ENCODE measurements around the gene ITLN1.

Gene ITLN1

GRCh38 chr1:160834945-160835565 is 49.9 kb downstream of the ITLN1 start:
- Histone ChIP-seq H3K9me3 (ENCODE audit: control insufficient read depth, insufficient read depth, low read length) (no peaks in the 10 kb centered on the region), H3K9ac (ENCODE audit: low read depth, low read length) (no peak overlapping the region), H3K36me3 (ENCODE audit: insufficient read depth, low read length) (no peaks in the 10 kb centered on the region), H3K4me1 (ENCODE audit: insufficient read depth, low read length) (peaks cover 5% of the 10 kb centered on the region; the same call in 1 of the 2 replicates)

GRCh38 chr1:160830321-160831153 is 54.4 kb downstream of the ITLN1 start:
- no peaks in the 10 kb centered on the region for H3K9me3 ChIP-seq (ENCODE audit: control insufficient read depth, insufficient read depth, low read length)
- H3K4me1 ChIP-seq (ENCODE audit: insufficient read depth, low read length), result no peaks in the 10 kb centered on the region
- no peak overlapping the region for H3K9ac ChIP-seq (ENCODE audit: low read depth, low read length)
- H3K36me3 ChIP-seq (ENCODE audit: insufficient read depth, low read length), result no peaks in the 10 kb centered on the region

- H3K9ac ChIP-seq (ENCODE audit: low read depth, low read length), result no peak overlapping the region
- no peaks in the 10 kb centered on the region for H3K36me3 ChIP-seq (ENCODE audit: insufficient read depth, low read length)
- H3K9me3 ChIP-seq (ENCODE audit: control insufficient read depth, insufficient read depth, low read length), result no peaks in the 10 kb centered on the region
- no peaks in the 10 kb centered on the region for H3K4me1 ChIP-seq (ENCODE audit: insufficient read depth, low read length)
These were observed 55.2 kb downstream of the ITLN1 start for GRCh38 chr1:160829766-160830165.

- Histone ChIP-seq H3K9me3 (ENCODE audit: control insufficient read depth, insufficient read depth, low read length) (no peaks in the 10 kb centered on the region), H3K9ac (ENCODE audit: low read depth, low read length) (no peak overlapping the region), H3K4me1 (ENCODE audit: insufficient read depth, low read length) (no peaks in the 10 kb centered on the region), H3K36me3 (ENCODE audit: insufficient read depth, low read length) (no peaks in the 10 kb centered on the region)
These were observed 57.6 kb downstream of the ITLN1 start for GRCh38 chr1:160827418-160827817.

GRCh38 chr1:160826546-160826945 is 58.4 kb downstream of the ITLN1 start:
- Histone ChIP-seq H3K9ac (ENCODE audit: low read depth, low read length) (no peak overlapping the region), H3K9me3 (ENCODE audit: control insufficient read depth, insufficient read depth, low read length) (no peaks in the 10 kb centered on the region), H3K4me1 (ENCODE audit: insufficient read depth, low read length) (no peaks in the 10 kb centered on the region), H3K36me3 (ENCODE audit: insufficient read depth, low read length) (no peaks in the 10 kb centered on the region)
